Measurements from ENCODE around the gene RNF13. TPM values are rescaled to one million over a fixed set of nuclear protein-coding genes. Genes with fewer than 3 reads are reported as not detected.
A peak's percentile ranks its signal among the peaks of the same experiment; 100 is the strongest.
"Not testable (repeated sequence)": the region's sequence is repeated elsewhere in the genome, so short reads cannot be mapped to it uniquely, and the experiment has no call there.

Gene RNF13
- polyA plus RNA-seq, 10 donors: 36.8 to 46.8 (median 41.4) TPM

DNA sequence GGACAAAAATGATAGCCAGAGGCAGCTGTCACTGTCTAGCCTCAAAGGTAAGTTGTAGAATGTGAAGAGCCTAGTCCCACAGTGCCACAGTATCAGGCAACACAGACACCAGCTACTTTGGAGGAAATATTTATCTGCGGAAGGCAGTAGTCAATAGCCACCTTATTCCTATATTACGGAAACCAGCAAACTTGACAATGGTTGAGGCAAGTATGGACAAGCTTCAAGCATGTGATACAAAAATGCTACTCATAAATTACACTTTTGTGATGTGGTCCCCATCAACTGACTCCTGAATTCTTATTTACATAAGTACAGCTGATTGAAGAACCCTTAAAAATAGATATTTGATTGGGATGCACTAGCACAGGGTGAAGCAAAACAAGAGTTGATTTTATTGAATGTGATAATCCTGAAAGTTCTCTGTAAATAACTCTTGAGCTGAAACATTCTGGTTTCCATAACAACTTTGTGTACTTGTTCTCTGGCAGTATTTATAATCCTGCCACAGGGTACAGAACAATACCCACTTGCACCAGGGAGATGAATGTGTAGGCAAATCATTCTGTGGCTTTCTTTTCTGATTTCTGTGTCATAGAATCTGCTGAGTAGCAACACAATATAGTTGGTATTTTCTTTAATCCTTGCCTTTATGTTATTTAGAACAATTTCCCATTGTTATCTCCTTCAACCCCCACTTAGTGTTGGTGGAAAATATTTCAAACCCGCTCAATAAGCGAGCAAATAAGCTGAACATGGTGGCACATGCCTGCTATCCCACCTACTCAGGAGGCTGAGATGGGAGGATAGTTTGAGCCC lies 20.4 kb upstream of the RNF13 start, which contains the start of gene ANKUB1:
TSS of gene ANKUB1 (minus strand) at position 103 of the 819 bp plus-strand sequence. CDS start 188 bp downstream, outside the sequence.
- no peak for DNase-seq

DNA sequence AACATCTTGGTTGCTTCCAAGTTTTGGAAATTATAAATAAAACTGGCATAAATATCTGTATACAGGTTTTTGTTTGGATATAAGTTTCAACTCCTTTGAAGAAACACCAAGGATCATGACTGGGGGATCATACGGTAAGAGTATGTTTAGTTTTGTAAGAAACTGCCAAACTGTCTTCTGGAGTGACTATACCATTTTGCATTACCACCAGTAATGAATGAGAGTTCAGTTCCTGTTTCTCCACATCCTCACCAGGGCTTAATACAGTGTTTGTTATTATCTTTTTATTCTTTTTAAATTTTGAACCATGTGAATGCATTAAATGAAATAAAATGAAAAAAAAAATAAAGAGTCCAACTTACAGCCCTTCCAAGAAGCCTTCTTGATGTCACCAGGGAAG lies 17.0 kb upstream of the RNF13 start:
- no peak for DNase-seq

GRCh38 chr3:149800693-149801092 lies 12.3 kb upstream of the RNF13 start:
- DNase-seq: no peak

DNA sequence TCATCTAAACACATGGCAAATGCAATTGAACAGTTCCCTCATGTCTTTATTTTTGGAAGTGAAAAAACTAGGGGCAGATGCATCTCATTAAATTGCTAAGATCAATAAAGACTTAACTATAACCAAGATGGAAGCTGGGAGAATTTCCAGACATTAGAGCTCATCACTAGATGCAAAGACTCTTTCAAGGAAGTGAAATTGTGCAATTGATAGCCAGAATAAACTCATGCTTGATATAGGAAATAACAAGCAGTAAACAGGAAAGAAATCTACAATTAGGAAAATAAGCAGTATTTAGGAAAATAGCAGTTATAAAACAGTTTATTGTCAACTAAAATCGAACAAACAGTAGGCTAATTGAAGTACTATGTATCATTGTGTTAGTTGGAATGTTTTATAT lies 11.8 kb upstream of the RNF13 start:
- DNase-seq: no peak

GRCh38 chr3:149801639-149802038 lies 11.4 kb upstream of the RNF13 start:
- DNase-seq: no peak

- no peak for DNase-seq
Observed at GRCh38 chr3:149806171-149806778, 6.7 kb upstream of the RNF13 start.

- peak; percentile 47 to 73 (median 51) for DNase-seq
Observed at GRCh38 chr3:149808209-149808829, 4.7 kb upstream of the RNF13 start.

- DNase-seq: no peak
Observed at GRCh38 chr3:149809699-149810098, 3.3 kb upstream of the RNF13 start.

GRCh38 chr3:149810846-149811245 lies 2.2 kb upstream of the RNF13 start:
- no peak for DNase-seq

- DNase-seq: no peak
Observed at GRCh38 chr3:149812165-149812605, 830 bp upstream of the RNF13 start.

DNA sequence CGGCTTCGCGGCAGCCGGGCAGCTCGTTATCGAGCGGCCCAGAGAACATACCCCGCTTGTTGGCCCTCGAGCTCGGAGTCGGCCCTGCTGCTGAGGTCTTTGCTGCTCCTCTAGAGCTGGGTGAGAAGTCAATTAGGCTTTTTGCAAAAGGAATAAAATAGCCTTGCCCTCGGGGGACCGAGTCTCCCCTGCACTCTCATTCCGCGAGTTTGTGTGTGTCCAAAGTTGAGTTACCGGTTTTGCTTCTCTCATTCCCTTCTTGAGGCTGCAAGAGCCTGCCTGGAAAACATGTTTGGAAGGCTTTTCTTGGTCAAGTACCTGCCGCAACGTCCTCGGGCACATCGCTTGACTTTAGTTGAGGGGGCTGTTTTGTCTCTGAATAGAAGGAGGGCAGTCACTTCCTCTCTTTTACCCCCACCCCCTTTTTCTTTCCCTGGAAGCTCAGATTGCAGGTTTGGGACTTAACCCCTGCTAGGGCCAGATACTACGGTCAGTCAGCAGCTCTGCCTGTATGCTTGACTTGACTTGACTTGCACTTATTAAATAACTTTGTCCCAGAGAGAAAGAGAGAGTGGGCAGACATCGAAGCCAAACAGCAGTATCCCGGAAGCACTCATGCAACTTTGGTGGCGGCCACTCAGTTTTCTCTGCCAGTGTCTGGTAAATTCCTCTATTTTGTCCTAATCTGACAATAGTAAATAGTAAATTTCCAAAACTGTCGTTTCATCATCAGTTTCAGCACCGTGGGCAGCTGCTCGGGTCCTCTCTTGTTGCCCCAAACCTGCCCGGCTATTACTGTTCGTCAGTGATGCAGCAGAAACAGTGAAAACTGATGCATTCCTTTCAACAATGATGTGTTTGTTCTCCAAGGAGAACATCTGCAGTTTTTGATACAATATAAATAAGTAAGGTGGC lies 609 bp downstream of the RNF13 start:
- DNase-seq: peak in 2 of 3 donors; percentile 15 to 33

GRCh38 chr3:149815321-149815720 lies 2.3 kb downstream of the RNF13 start:
- no peak for DNase-seq

- DNase-seq: no peak
Observed at GRCh38 chr3:149815728-149816127, 2.7 kb downstream of the RNF13 start.

GRCh38 chr3:149816311-149816710 lies 3.3 kb downstream of the RNF13 start:
- DNase-seq: no peak

DNA sequence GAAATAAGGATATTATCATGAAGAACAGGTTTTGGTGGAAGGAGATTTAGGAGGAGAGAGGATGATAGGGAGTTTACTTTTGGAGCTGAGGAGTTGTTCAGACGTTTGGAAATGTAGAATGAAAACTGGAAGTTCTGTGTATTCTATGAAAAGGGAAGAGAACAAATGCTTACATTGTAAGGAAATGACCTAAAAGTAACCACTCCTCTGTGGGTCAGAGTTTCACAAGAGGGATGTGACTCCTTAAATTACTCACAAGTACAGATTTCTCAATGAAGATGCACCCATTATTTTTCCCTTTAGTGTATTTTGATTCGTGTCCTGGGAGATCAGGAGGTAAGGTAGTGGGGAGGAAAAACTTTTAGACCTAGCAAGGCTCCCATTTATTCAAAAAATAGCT lies 4.0 kb downstream of the RNF13 start:
- peak in 2 of 3 donors; percentile 13 to 21 for DNase-seq

DNA sequence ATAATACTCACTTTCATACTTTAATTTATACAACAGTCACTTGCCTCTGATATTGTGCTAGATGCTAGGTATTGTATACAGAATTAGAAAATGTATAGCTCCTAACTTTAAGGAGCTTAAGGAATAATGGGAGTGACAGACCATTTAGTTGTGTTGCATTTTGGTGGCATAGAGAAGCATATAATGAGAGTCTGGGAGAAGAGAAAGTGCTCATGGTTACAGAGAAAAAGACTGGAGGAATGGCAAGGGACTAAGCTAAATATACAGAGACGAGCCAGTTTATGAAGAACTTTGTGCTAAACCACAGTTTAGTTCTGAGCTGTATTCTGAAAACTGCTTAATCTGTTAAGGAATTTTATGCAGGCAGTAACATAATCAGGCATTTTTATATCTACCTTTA lies 6.4 kb downstream of the RNF13 start:
- no peak for DNase-seq

DNA sequence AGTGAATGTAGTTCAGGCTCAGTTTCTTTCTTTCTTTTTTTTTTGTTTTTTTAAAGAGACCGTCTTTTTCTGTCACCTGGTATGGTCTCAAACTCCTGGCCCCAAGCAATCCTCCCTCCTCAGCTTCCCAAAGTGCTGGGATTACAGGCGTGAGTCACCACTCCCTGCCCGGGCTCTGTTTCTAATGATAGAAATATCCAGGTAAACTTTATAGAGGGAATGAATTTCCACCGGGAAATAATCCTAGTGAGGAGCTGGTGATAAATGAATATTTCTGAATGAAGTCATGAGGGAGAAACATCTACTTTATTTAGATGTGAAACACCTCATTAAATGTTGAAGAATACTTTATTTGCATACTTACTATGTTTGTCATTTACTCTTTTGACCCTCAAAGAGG lies 7.2 kb downstream of the RNF13 start:
- no peak for DNase-seq

- DNase-seq: no peak
Observed at GRCh38 chr3:149826636-149827035, 13.6 kb downstream of the RNF13 start.

DNA sequence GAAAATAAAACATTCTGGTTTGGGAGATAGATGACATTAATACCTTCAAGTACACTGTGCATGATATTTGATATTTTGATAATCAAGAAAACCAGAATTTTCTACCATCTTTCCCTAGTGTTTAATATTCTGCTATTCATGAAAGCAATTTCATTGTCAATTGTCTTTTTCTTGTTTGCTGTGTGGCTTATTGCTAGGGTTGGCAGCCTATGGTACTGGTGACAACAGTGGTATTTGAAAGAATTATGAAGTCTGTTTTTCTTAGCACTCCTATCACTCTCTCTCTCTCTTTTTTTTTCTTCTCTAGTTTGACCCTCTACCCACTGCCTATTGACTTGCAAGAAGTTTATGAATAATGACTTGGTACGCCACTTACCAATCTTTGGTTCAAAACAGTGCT lies 15.4 kb downstream of the RNF13 start:
- no peak for DNase-seq

GRCh38 chr3:149829631-149830030 lies 16.6 kb downstream of the RNF13 start:
- not testable (repeated sequence) for DNase-seq

DNA sequence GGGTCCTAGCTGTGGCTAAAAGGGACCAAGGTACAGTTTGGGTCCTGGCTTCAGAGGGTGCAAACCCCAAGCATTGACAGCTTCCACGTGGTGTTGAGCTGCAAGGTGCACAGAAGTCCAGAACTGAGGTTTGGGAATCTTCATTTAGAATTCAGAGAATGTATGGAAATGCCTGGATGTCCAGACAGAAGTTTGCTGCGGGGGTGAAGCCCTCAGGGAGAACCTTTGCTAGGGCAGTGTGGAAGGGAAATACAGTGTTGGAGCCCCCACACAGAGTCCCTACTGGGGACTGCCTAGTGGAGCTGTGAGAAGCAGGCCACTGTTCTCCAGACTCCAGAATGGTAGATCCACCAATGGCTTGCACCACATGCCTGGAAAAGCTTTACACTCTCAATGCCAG lies 17.9 kb downstream of the RNF13 start:
- no peak for DNase-seq

DNA sequence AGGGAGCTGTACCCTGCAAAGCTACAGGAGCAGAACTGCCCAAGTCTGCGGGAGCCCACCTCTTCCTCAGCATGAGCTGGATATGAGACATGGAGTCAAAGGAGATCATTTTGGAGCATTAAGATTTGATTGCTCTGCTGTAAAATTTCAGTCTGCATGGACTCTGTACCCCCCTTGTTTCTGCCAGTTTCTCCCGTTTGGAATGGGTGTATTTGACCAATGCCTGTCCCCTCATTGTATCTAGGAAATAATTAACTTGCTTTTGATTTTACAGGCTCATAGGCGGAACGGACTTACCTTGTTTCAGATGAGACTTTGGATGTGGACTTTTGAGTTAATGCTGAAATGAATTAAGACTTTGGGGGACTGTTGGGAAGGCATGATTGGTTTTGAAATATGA lies 18.3 kb downstream of the RNF13 start:
- no peak for DNase-seq
